Gastroesophageal sphincter (tissue), 4 donors: ENCODE measurements around the gene HYAL4. TPM values are rescaled to one million over a fixed set of nuclear protein-coding genes. Genes with fewer than 3 reads are reported as not detected.

Experiments
- ATAC-seq: fragments of 150-250 bp; one replicate; pipeline ENCODE4 v1.9.1; 2016; ENCODE audit warnings: mild to moderate bottlenecking, moderate library complexity
- H3K27ac ChIP-seq, 4 donors: fragments of 200-600 bp; sonication (generic) in 3 of 4; 1 replicate in 3 of 4; 2 replicates in 1 of 4; pipeline ENCODE4 v1.5.1; 2016 to 2019
- H3K27me3 ChIP-seq: fragments of 200-600 bp; sonication (generic); one replicate; pipeline ENCODE4 v1.5.1; 2019
- H3K36me3 ChIP-seq, 2 donors: fragments of 200-600 bp; sonication (generic); one replicate each; pipeline ENCODE4 v1.5.1; 2019; ENCODE audit warnings: control low read depth in 1 of 2
- H3K4me1 ChIP-seq, 3 donors: fragments of 200-600 bp; sonication (generic); 1 replicate in 2 of 3; 2 replicates in 1 of 3; pipeline ENCODE4 v1.5.1; 2016 to 2019; ENCODE audit warnings: control low read depth in 2 of 3
- H3K4me3 ChIP-seq, 2 donors: fragments of 200-600 bp; sonication (generic); one replicate each; pipeline ENCODE4 v1.5.1; 2019; ENCODE audit warnings: mild to moderate bottlenecking in 1 of 2, moderate library complexity in 1 of 2
- H3K9me3 ChIP-seq, 3 donors: fragments of 200-600 bp; sonication (generic); one replicate each; pipeline ENCODE4 v1.5.1; 2017 to 2019; ENCODE audit warnings: control low read depth in 2 of 3
- CTCF ChIP-seq, 4 experiments: fragments of 200-600 bp in 2 of 4; fragments of 450-650 bp in 2 of 4; sonication (generic) in 1 of 4; IDR thresholded peaks; one replicate each; pipeline ENCODE4 v1.5.1; 2017 to 2019; ENCODE audit warnings: antibody characterized with exemption in 4 of 4, mild to moderate bottlenecking in 2 of 4, moderate library complexity in 2 of 4
- EP300 ChIP-seq: sonication (generic); formaldehyde crosslinking; IDR thresholded peaks from one replicate; pipeline ENCODE4 v1.6.1; 2017; ENCODE audit warnings: antibody characterized with exemption, mild to moderate bottlenecking
- POLR2A ChIP-seq, 2 donors: fragments of 450-650 bp; IDR thresholded peaks; one replicate each; pipeline ENCODE4 v1.6.1; 2017; ENCODE audit warnings: antibody characterized with exemption in 2 of 2, mild to moderate bottlenecking in 2 of 2, moderate library complexity in 1 of 2
- POLR2AphosphoS5 ChIP-seq: sonication (generic); formaldehyde crosslinking; IDR thresholded peaks from one replicate; pipeline ENCODE4 v1.6.1; 2017; ENCODE audit warnings: antibody characterized with exemption
- WGBS, 2 donors: methylation state at CpG; one replicate each; pipeline ENCODE4 v1.1.5; 2018; ENCODE audit warnings: low coverage in 1 of 2; 5-methylcytosine and 5-hydroxymethylcytosine counted together
- total RNA-seq, 4 donors: library from RNA; depleted of rRNA; stranded (reverse); fragments of >200 nt; gene quantifications; one replicate each; pipeline ENCODE4 v1.1.0, GENCODE V29; 2016

The HYAL4 gene
- total RNA-seq, 4 donors from 2014 or later = not detected

GRCh38 chr7:123798532-123799188 is 46.3 kb upstream of the HYAL4 start:
- Histone ChIP-seq H3K9me3 (no peaks in the 10 kb centered on the region), H3K27ac (no peak overlapping the region), H3K36me3 (no peaks in the 10 kb centered on the region), H3K27me3 (no peaks in the 10 kb centered on the region), H3K4me3 (no peak overlapping the region), H3K4me1 (peaks cover 0 to 11% (median 0%) of the 10 kb centered on the region in 3 donors)
- no peak for ATAC-seq
- TF ChIP-seq POLR2A (IDR thresholded peaks at IDR 0.05) (no peak), EP300 (no peak), CTCF (IDR thresholded peaks at IDR 0.05) (no peak), POLR2AphosphoS5 (no peak)
- WGBS, 2 donors = 69 to 74% methylated on average over 4 to 5 of the region's 6 CpGs

GRCh38 chr7:123802249-123802648 is 42.7 kb upstream of the HYAL4 start:
- ATAC-seq = no peak
- H3K27ac ChIP-seq = no peak overlapping the region
- no peak overlapping the region for H3K4me3 ChIP-seq
- TF ChIP-seq EP300 = no peak
- TF ChIP-seq CTCF (IDR thresholded peaks at IDR 0.05) = no peak
- TF ChIP-seq POLR2A (IDR thresholded peaks at IDR 0.05) = no peak
- TF ChIP-seq POLR2AphosphoS5 = no peak
- no peaks in the 10 kb centered on the region for H3K9me3 ChIP-seq
- peaks cover 0 to 11% (median 0%) of the 10 kb centered on the region in 3 donors for H3K4me1 ChIP-seq
- WGBS, 2 donors = 20 to 44% methylated on average over 1 of the region's 1 CpG
- H3K27me3 ChIP-seq = no peaks in the 10 kb centered on the region
- no peaks in the 10 kb centered on the region for H3K36me3 ChIP-seq

- no peak for ATAC-seq
- no peak overlapping the region for H3K27ac ChIP-seq
- peaks cover 0 to 17% (median 0%) of the 10 kb centered on the region in 3 donors for H3K9me3 ChIP-seq
- no peaks in the 10 kb centered on the region for H3K4me1 ChIP-seq
- TF ChIP-seq POLR2A (IDR thresholded peaks at IDR 0.05) = no peak
- TF ChIP-seq CTCF (IDR thresholded peaks at IDR 0.05) = no peak
- no peak for TF ChIP-seq EP300
- TF ChIP-seq POLR2AphosphoS5 = no peak
- H3K4me3 ChIP-seq = no peak overlapping the region
- no peaks in the 10 kb centered on the region for H3K27me3 ChIP-seq
- no peaks in the 10 kb centered on the region for H3K36me3 ChIP-seq
Observed at GRCh38 chr7:123805287-123805686, 39.7 kb upstream of the HYAL4 start.

- no peak overlapping the region for H3K27ac ChIP-seq
- no peak for TF ChIP-seq POLR2AphosphoS5
- no peak for TF ChIP-seq POLR2A (IDR thresholded peaks at IDR 0.05)
- no peak for TF ChIP-seq EP300
- TF ChIP-seq CTCF (IDR thresholded peaks at IDR 0.05) = no peak
- ATAC-seq = no peak
- no peak overlapping the region for H3K4me3 ChIP-seq
- WGBS, 2 donors = 77 to 100% methylated on average over 2 of the region's 2 CpGs
- H3K27me3 ChIP-seq = no peaks in the 10 kb centered on the region
- no peaks in the 10 kb centered on the region for H3K4me1 ChIP-seq
- H3K36me3 ChIP-seq = no peaks in the 10 kb centered on the region
- peaks cover 0 to 20% (median 0%) of the 10 kb centered on the region in 3 donors for H3K9me3 ChIP-seq
Observed at GRCh38 chr7:123809471-123809870, 35.5 kb upstream of the HYAL4 start.

- Histone ChIP-seq H3K36me3 (no peaks in the 10 kb centered on the region), H3K4me1 (no peaks in the 10 kb centered on the region), H3K4me3 (no peak overlapping the region), H3K27me3 (no peaks in the 10 kb centered on the region), H3K27ac (no peak overlapping the region), H3K9me3 (peaks cover 0 to 20% (median 0%) of the 10 kb centered on the region in 3 donors)
- no peak for ATAC-seq
- TF ChIP-seq POLR2A (IDR thresholded peaks at IDR 0.05) (no peak), POLR2AphosphoS5 (no peak), CTCF (IDR thresholded peaks at IDR 0.05) (no peak), EP300 (no peak)
Observed at GRCh38 chr7:123811056-123811455, 33.9 kb upstream of the HYAL4 start.
